ENCODE data around the gene LRRC15. TPM values are rescaled to one million over a fixed set of nuclear protein-coding genes. Genes with fewer than 3 reads are reported as not detected.

LRRC15 gene
- total and polyA plus RNA-seq, 2 experiments from 2014 or later = 0.05 to 0.14 TPM

- Mint-ChIP-seq H3K4me3 (no peak overlapping the region), H3K36me3 (ENCODE audit: low read depth) (no peaks in the 10 kb centered on the region), H3K9me3 (no peaks in the 10 kb centered on the region), H3K27me3 (ENCODE audit: insufficient read depth, low read depth, poor library complexity) (peaks cover 9% of the 10 kb centered on the region), H3K4me1 (no peaks in the 10 kb centered on the region; the same call in 2 of the 3 replicates), H3K27ac (no peak overlapping the region)
- Histone ChIP-seq H3K36me3 (ENCODE audit: insufficient read depth) (no peaks in the 10 kb centered on the region), H3K27me3 (ENCODE audit: insufficient read depth) (peaks cover 4% of the 10 kb centered on the region; the same call in 1 of the 2 replicates), H3K4me3 (no peak overlapping the region), H3K4me1 (ENCODE audit: insufficient read depth) (no peaks in the 10 kb centered on the region), H3K79me2 (replicated peaks; ENCODE audit: insufficient read depth) (no peaks in the 10 kb centered on the region), H4K20me1 (replicated peaks; ENCODE audit: insufficient read depth) (no peaks in the 10 kb centered on the region), H3K4me2 (no peak overlapping the region), H3K27ac (ENCODE audit: low read depth) (no peak overlapping the region), H3F3A (replicated peaks; ENCODE audit: low read depth) (no peaks in the 10 kb centered on the region), H3K9me2 (ENCODE audit: insufficient read depth) (no peaks in the 10 kb centered on the region), H2AFZ (no peak overlapping the region)
- DNase-seq (ENCODE audit: low spot score) (no peak), ATAC-seq (no peak)
- TF ChIP-seq CREB1 (CRISPR knock-in tag; IDR thresholded peaks at IDR 0.05; ENCODE audit: low read depth) (no peak), ETS1 (IDR thresholded peaks at IDR 0.05) (no peak), ZNF114 (CRISPR knock-in tag; IDR thresholded peaks at IDR 0.05) (no peak), ZNF462 (CRISPR knock-in tag; IDR thresholded peaks at IDR 0.05) (no peak), JUNB (IDR thresholded peaks at IDR 0.05; ENCODE audit: unreplicated experiment) (no peak), CTCF (conservative IDR thresholded peaks at IDR 0.05; ENCODE audit: low read depth in 2 of 2) (no peak), ZNF331 (CRISPR knock-in tag; IDR thresholded peaks at IDR 0.05; ENCODE audit: low read depth) (no peak), EZH2phosphoT487 (IDR thresholded peaks at IDR 0.05; ENCODE audit: unreplicated experiment) (no peak), NANOG (IDR thresholded peaks at IDR 0.05; ENCODE audit: borderline replicate concordance) (no peak), EZH2 (IDR thresholded peaks at IDR 0.05; ENCODE audit: low read depth, unreplicated experiment) (no peak)
Observed at GRCh38 chr3:194348354-194348753, 21.2 kb downstream of the LRRC15 start.
